Vagina (tissue), 2 donors: ENCODE results near the gene PZP. TPM values are rescaled to one million over a fixed set of nuclear protein-coding genes. Genes with fewer than 3 reads are reported as not detected.
A peak's percentile ranks its signal among the peaks of the same experiment; 100 is the strongest.
"Not testable (repeated sequence)": the region's sequence is repeated elsewhere in the genome, so short reads cannot be mapped to it uniquely, and the experiment has no call there.

Source experiments
- DNase-seq, 2 donors: peaks; one replicate each; pipeline ENCODE4 v3.0.0-alpha.2; 2017; ENCODE audit errors: extremely low spot score in 2 of 2
- H3K27ac ChIP-seq: fragments of 200-600 bp; sonication (generic); one replicate; pipeline ENCODE4 v1.5.1; 2019
- H3K27me3 ChIP-seq: fragments of 200-600 bp; sonication (generic); one replicate; pipeline ENCODE4 v1.5.1; 2019
- H3K36me3 ChIP-seq, 2 donors: fragments of 200-600 bp; sonication (generic); one replicate each; pipeline ENCODE4 v1.5.1; 2017 to 2019
- H3K4me1 ChIP-seq: fragments of 200-600 bp; sonication (generic); one replicate; pipeline ENCODE4 v1.5.1; 2019
- H3K4me3 ChIP-seq, 2 donors: fragments of 200-600 bp; sonication (generic); 1 replicate in 1 of 2; 2 replicates in 1 of 2; pipeline ENCODE4 v1.5.1; 2016 to 2019
- H3K9me3 ChIP-seq: fragments of 200-600 bp; sonication (generic); one replicate; pipeline ENCODE4 v1.5.1; 2019
- POLR2A ChIP-seq, 2 donors: fragments of 450-650 bp; IDR thresholded peaks; one replicate each; pipeline ENCODE4 v1.6.1; 2017; ENCODE audit warnings: antibody characterized with exemption in 2 of 2, mild to moderate bottlenecking in 2 of 2, moderate library complexity in 2 of 2
- POLR2AphosphoS5 ChIP-seq, 2 donors: sonication (generic); formaldehyde crosslinking; IDR thresholded peaks; one replicate each; pipeline ENCODE4 v1.9.0; 2017; ENCODE audit warnings: antibody characterized with exemption in 2 of 2, mild to moderate bottlenecking in 2 of 2, low read depth in 1 of 2; ENCODE audit not compliant: insufficient read depth in 1 of 2
- intact Hi-C: fragments of 100-400 bp; cut with DNase I; formaldehyde crosslinking; loops from one replicate; pipeline ENCODE4 v1.15.1; 2023
- total RNA-seq: library from RNA; depleted of rRNA; stranded (reverse); fragments of >200 nt; gene quantifications from one replicate; pipeline ENCODE4 v1.2.3, GENCODE V29; 2016
- TF ChIP-seq, protein P1 (sequence below), 3 experiments: fragments of 450-650 bp in 2 of 3; fragments of 200-600 bp in 1 of 3; sonication (generic) in 1 of 3; IDR thresholded peaks; one replicate each; pipeline ENCODE4 v1.5.1; 2017 to 2019; ENCODE audit warnings: antibody characterized with exemption in 3 of 3, mild to moderate bottlenecking in 2 of 3, moderate library complexity in 2 of 3

PZP gene
- total RNA-seq, 1 donor from 2014 or later = not detected

DNA sequence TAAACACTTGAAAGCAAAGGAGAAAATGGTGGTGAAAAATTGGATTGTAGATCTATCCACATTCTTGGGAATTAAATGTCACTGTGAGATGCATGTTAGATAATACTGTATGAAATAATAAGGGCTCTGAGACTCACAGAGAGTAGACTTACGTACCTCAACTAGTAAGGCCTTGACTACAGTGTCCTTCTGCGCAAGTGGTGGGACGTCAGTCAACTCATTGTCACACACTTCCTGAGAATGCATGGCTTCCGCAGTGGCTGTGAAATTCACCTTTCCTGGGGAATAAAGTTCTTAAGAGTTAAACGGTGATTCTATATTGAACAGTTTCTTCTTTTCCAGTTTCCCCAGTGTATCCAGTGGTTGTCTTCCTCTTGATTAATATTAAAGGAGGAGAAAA is 32.6 kb upstream of the PZP start:
- Histone ChIP-seq H3K27ac (no peak overlapping the region), H3K4me3 (peak overlapping the region in 1 of 2 donors; percentile 35), H3K27me3 (no peaks in the 10 kb centered on the region), H3K36me3 (no peaks in the 10 kb centered on the region), H3K4me1 (no peaks in the 10 kb centered on the region), H3K9me3 (no peaks in the 10 kb centered on the region)
- no peak for DNase-seq
- intact Hi-C loops = no loop called here
- TF ChIP-seq POLR2AphosphoS5 (IDR thresholded peaks at IDR 0.05; ENCODE audit: insufficient read depth in 1 of 2, low read depth in 1 of 2) (no peak), POLR2A (IDR thresholded peaks at IDR 0.05) (no peak)
- TF ChIP-seq, protein P1, sequence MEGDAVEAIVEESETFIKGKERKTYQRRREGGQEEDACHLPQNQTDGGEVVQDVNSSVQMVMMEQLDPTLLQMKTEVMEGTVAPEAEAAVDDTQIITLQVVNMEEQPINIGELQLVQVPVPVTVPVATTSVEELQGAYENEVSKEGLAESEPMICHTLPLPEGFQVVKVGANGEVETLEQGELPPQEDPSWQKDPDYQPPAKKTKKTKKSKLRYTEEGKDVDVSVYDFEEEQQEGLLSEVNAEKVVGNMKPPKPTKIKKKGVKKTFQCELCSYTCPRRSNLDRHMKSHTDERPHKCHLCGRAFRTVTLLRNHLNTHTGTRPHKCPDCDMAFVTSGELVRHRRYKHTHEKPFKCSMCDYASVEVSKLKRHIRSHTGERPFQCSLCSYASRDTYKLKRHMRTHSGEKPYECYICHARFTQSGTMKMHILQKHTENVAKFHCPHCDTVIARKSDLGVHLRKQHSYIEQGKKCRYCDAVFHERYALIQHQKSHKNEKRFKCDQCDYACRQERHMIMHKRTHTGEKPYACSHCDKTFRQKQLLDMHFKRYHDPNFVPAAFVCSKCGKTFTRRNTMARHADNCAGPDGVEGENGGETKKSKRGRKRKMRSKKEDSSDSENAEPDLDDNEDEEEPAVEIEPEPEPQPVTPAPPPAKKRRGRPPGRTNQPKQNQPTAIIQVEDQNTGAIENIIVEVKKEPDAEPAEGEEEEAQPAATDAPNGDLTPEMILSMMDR (IDR thresholded peaks at IDR 0.05) = no peak

DNA sequence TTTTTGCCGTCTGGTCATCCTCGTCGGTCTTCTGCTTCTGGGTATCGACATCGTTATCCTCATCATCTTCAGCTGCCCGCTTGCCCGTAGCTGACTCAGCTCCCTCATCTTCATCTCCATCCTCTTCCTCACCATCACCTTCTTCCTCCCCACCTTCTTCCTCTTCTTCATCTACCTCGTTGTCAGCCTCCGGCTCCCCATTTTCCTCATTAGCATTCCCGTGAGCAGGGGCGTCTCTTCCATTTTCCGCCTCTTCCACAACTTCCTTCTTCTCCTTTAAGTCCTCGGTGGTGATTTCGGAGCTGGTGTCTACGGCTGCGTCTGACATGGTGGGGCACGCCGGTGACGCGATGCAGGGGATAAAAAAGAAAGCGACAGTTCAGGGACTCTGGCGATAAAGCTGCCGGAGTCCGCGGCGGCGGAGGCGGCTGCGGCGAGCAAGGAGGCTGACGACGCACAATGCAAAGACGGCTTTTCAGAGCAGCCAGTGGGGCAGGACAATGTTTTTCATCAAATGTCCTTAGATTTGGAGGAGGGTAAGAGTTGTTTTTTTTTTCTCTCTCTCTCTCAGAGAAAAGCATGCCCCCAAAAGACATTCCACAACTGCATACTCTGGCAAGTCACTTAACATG is 31.9 kb upstream of the PZP start:
- peak overlapping the region; percentile 35 to 46 for H3K4me3 ChIP-seq
- intact Hi-C loops = not testable (repeated sequence)
- TF ChIP-seq POLR2AphosphoS5 (IDR thresholded peaks at IDR 0.05; ENCODE audit: insufficient read depth in 1 of 2, low read depth in 1 of 2) = peak in 1 of 2 donors; percentile 20

DNA sequence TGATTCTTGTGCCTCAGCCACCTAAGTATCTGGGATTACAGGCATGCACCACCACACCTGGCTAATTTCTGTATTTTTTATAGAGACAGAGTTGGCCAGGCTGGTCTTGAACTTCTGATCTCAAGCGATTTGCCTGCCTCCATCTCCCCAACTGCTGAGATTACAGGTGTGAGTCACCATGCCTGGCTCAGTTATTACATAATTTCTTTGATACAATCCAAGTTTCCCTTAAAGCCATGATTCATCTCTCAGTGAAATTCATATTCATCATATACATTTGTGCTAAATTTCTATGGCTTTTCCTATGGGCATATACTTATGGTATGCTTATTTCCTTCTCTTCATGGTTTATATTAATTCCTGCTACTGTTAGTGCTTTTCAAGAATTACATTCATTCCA is 29.1 kb upstream of the PZP start:
- DNase-seq = no peak
- H3K27me3 ChIP-seq = no peaks in the 10 kb centered on the region
- TF ChIP-seq POLR2A (IDR thresholded peaks at IDR 0.05) = no peak
- TF ChIP-seq, protein P1 (IDR thresholded peaks at IDR 0.05) = no peak
- intact Hi-C loops = no loop called here
- no peak overlapping the region for H3K4me3 ChIP-seq
- no peaks in the 10 kb centered on the region for H3K9me3 ChIP-seq
- H3K36me3 ChIP-seq = no peaks in the 10 kb centered on the region
- no peak overlapping the region for H3K27ac ChIP-seq
- H3K4me1 ChIP-seq = no peaks in the 10 kb centered on the region

More for the DNA sequence above, 31.9 kb upstream of the PZP start:
- H3K36me3 ChIP-seq, H3K9me3 ChIP-seq, DNase-seq, H3K27me3 ChIP-seq, H3K4me1 ChIP-seq: not testable (repeated sequence)
- H3K27ac ChIP-seq = peak overlapping the region; percentile 2

DNA sequence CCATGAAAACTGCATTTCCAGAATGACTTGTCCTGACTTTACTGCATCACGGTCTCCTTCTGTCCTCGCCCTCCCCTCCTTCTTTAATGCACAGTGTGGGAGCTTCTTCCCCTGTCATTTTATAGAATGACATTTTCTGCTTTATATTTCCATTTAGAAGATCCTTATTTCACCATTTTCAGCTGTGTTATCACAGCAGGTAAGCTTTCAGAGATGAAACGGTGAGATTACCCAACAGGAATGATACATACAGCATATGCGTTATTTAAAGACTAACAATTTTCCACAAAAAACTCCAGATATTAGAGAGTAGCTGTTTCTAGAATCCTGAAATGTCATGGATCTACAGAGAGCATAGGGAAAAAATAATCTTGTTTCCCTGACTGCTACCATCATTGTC is 27.3 kb upstream of the PZP start:
- DNase-seq = no peak
- no peak overlapping the region for H3K27ac ChIP-seq
- no peaks in the 10 kb centered on the region for H3K4me1 ChIP-seq
- no peaks in the 10 kb centered on the region for H3K27me3 ChIP-seq
- no peaks in the 10 kb centered on the region for H3K9me3 ChIP-seq
- H3K36me3 ChIP-seq = no peaks in the 10 kb centered on the region
- no peak overlapping the region for H3K4me3 ChIP-seq
- TF ChIP-seq, protein P1 (IDR thresholded peaks at IDR 0.05) = no peak
- no peak for TF ChIP-seq POLR2A (IDR thresholded peaks at IDR 0.05)
- no peak for TF ChIP-seq POLR2AphosphoS5 (IDR thresholded peaks at IDR 0.05; ENCODE audit: insufficient read depth in 1 of 2, low read depth in 1 of 2)
- intact Hi-C loops = no loop called here

DNA sequence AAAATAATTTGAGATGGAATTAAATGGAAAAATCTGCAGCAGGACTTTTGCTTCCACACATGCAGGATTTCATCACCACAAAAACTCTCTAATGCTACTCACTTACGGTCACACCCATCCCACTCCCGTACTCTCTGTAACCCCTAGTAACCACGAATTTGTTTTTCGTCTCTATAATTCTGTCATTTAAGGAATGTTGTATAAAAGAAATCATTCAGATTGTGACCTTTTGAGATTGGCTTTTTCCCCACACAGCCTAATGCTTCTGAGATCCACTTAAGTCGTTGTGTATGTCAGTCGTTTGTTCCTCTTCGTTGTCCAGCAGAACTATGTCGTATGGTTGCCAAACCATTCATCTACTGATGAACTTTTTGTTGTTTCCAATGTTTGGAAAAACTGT is 19.8 kb upstream of the PZP start:
- H3K9me3 ChIP-seq = no peaks in the 10 kb centered on the region
- no peak for DNase-seq
- TF ChIP-seq, protein P1 (IDR thresholded peaks at IDR 0.05) = no peak
- TF ChIP-seq POLR2AphosphoS5 (IDR thresholded peaks at IDR 0.05; ENCODE audit: insufficient read depth in 1 of 2, low read depth in 1 of 2) = peak in 1 of 2 donors; percentile 17
- H3K27ac ChIP-seq = no peak overlapping the region
- no peaks in the 10 kb centered on the region for H3K27me3 ChIP-seq
- H3K4me3 ChIP-seq = no peak overlapping the region
- intact Hi-C loops = no loop called here
- no peaks in the 10 kb centered on the region for H3K4me1 ChIP-seq
- H3K36me3 ChIP-seq = no peaks in the 10 kb centered on the region
